Measurements from ENCODE around the gene ZNF654. TPM values are rescaled to one million over a fixed set of nuclear protein-coding genes. Genes with fewer than 3 reads are reported as not detected.

ZNF654 gene
- total RNA-seq, 1 donor from 2014 or later: 11.2 TPM

GRCh38 chr3:88092270-88092669 is 33.2 kb downstream of the ZNF654 start:
- H3K36me3 Mint-ChIP-seq (ENCODE audit: low read depth): peaks cover 56% of the 10 kb centered on the region

DNA sequence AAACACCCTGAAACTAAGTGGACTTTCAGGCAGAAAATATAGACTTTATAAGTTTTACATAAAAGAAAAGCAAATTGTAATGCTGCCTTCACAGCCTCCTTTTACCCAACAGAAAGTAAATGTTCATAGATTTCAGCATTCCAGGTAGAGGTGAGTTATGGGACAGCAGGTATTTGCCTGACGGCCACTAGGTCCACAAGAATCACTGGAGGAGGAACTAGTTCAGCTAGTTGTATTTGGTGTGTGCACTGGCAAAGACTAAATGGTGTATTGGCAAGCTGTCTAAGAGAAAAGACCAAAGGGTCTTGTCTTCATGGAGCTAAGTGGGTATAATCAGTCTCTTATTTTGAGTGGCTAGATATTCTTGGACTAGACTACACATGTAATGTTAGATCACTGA is 34.2 kb downstream of the ZNF654 start:
- Mint-ChIP-seq H3K9me3 (peaks cover 5% of the 10 kb centered on the region), H3K4me3 (no peak overlapping the region), H3K27ac (no peak overlapping the region), H3K4me1 (no peaks in the 10 kb centered on the region), H3K27me3 (no peaks in the 10 kb centered on the region), H3K36me3 (ENCODE audit: low read depth) (peaks cover 62% of the 10 kb centered on the region)
- CTCF ChIA-PET: interaction anchor here (1.4 kb wide), 1 partner anchor 834 kb away, joined by 4 read pairs; no protein-coding TSS in a partner anchor
- DNase-seq: no peak
- POLR2A ChIA-PET: no interaction called here
- TF ChIP-seq, protein P1, sequence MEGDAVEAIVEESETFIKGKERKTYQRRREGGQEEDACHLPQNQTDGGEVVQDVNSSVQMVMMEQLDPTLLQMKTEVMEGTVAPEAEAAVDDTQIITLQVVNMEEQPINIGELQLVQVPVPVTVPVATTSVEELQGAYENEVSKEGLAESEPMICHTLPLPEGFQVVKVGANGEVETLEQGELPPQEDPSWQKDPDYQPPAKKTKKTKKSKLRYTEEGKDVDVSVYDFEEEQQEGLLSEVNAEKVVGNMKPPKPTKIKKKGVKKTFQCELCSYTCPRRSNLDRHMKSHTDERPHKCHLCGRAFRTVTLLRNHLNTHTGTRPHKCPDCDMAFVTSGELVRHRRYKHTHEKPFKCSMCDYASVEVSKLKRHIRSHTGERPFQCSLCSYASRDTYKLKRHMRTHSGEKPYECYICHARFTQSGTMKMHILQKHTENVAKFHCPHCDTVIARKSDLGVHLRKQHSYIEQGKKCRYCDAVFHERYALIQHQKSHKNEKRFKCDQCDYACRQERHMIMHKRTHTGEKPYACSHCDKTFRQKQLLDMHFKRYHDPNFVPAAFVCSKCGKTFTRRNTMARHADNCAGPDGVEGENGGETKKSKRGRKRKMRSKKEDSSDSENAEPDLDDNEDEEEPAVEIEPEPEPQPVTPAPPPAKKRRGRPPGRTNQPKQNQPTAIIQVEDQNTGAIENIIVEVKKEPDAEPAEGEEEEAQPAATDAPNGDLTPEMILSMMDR (IDR thresholded peaks at IDR 0.05): no peak
- intact Hi-C loops (cut with micrococcal nuclease): no loop called here
- no peak for ATAC-seq (ENCODE audit: low read depth)

More at GRCh38 chr3:88092270-88092669, 33.2 kb downstream of the ZNF654 start:
- intact Hi-C loops (cut with micrococcal nuclease): no loop called here
- H3K27ac Mint-ChIP-seq: no peak overlapping the region
- POLR2A ChIA-PET: no interaction called here
- CTCF ChIA-PET: interaction anchor here (1.4 to 1.6 kb wide), 2 partner anchors 21 to 833 kb away, joined by 3 to 4 read pairs; no protein-coding TSS in a partner anchor
- H3K27me3 Mint-ChIP-seq: no peaks in the 10 kb centered on the region
- TF ChIP-seq, protein P1 (IDR thresholded peaks at IDR 0.05): no peak
- no peak overlapping the region for H3K4me3 Mint-ChIP-seq
- DNase-seq (no peak), ATAC-seq (ENCODE audit: low read depth) (no peak)
- H3K9me3 Mint-ChIP-seq: peaks cover 5% of the 10 kb centered on the region
- H3K4me1 Mint-ChIP-seq: no peaks in the 10 kb centered on the region

- no peak for DNase-seq
- no peak for ATAC-seq (ENCODE audit: low read depth)
- Mint-ChIP-seq H3K4me1 (peaks cover 7% of the 10 kb centered on the region), H3K4me3 (no peak overlapping the region), H3K27ac (no peak overlapping the region), H3K27me3 (no peaks in the 10 kb centered on the region), H3K36me3 (ENCODE audit: low read depth) (peaks cover 41% of the 10 kb centered on the region), H3K9me3 (no peaks in the 10 kb centered on the region)
- ChIA-PET CTCF (interaction anchor here (1.0 kb wide), 1 partner anchor 12 kb away, joined by 3 read pairs; no protein-coding TSS in a partner anchor), POLR2A (no interaction called here)
- intact Hi-C loops (cut with micrococcal nuclease): no loop called here
- TF ChIP-seq, protein P1 (IDR thresholded peaks at IDR 0.05): no peak
Observed at GRCh38 chr3:88101142-88101541, 42.1 kb downstream of the ZNF654 start.

DNA sequence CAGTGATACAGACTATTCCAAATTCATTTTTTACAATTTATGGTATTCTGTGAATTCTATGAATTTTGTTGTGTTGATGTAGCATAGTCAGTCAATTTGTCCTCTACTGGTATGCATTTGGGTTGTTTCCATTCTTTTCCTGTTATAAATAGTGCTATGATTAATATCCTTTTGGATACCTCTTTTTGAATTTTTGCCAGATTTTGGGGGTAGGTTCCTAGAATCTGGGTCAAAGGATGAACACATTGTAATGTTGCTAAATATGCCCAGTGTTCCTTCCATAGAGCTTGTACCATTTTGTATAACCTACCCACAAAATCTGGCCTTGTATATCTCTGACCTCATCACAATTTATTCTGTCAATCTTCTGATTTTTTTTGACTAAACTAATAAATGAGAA is 46.3 kb downstream of the ZNF654 start:
- TF ChIP-seq, protein P1 (IDR thresholded peaks at IDR 0.05): no peak
- DNase-seq (no peak), ATAC-seq (ENCODE audit: low read depth) (no peak)
- intact Hi-C loops (cut with micrococcal nuclease): no loop called here
- CTCF ChIA-PET: interaction anchor here (0.6 kb wide), 1 partner anchor 10 kb away, joined by 3 read pairs; no protein-coding TSS in a partner anchor
- Mint-ChIP-seq H3K27ac (no peak overlapping the region), H3K36me3 (ENCODE audit: low read depth) (peaks cover 21% of the 10 kb centered on the region), H3K4me3 (no peak overlapping the region), H3K9me3 (no peaks in the 10 kb centered on the region), H3K27me3 (no peaks in the 10 kb centered on the region), H3K4me1 (peaks cover 4% of the 10 kb centered on the region)
- POLR2A ChIA-PET: no interaction called here

DNA sequence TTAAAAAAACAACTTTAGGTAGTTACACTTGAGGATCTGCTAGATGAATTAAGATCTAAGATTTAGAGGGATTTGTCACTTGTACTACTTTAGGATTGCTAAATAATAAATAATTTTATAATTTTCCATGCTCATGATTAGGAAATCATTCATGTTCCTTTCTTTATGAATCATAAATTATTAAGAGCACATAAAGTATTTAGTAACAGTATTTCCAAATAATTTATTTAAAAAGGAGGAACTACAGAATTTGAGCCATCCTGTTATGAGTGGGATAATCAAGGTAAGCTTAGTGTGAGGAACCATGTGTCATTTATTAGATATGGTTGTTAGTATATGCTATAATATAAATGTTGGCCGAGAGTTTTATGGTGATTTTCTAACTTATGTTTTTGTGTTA is 53.2 kb downstream of the ZNF654 start:
- H3K4me1 Mint-ChIP-seq: peaks cover 4% of the 10 kb centered on the region
- no peak overlapping the region for H3K27ac Mint-ChIP-seq
- no peak for DNase-seq
- ChIA-PET POLR2A (interaction anchor here (3.0 kb wide), 1 partner anchor 54 kb away, joined by 13 read pairs; the partner anchor contains the start of genes CGGBP1 and ZNF654), CTCF (interaction anchor here (0.9 to 2.9 kb wide), 7 partner anchors 11 to 814 kb away, joined by 3 to 33 read pairs (median 5); no protein-coding TSS in a partner anchor)
- no peak for ATAC-seq (ENCODE audit: low read depth)
- TF ChIP-seq, protein P1 (IDR thresholded peaks at IDR 0.05): no peak
- intact Hi-C loops (cut with micrococcal nuclease): loop anchor here (1.0 to 10.0 kb wide), 3 partner anchors 557 to 850 kb away; no protein-coding TSS in a partner anchor
- H3K9me3 Mint-ChIP-seq: no peaks in the 10 kb centered on the region
- H3K27me3 Mint-ChIP-seq: no peaks in the 10 kb centered on the region
- H3K36me3 Mint-ChIP-seq (ENCODE audit: low read depth): peaks cover 31% of the 10 kb centered on the region
- H3K4me3 Mint-ChIP-seq: no peak overlapping the region
